Naive B cell (primary cell): ENCODE data around the gene PDCD2L. TPM values are rescaled to one million over a fixed set of nuclear protein-coding genes. Genes with fewer than 3 reads are reported as not detected.
"Not testable (repeated sequence)": the region's sequence is repeated elsewhere in the genome, so short reads cannot be mapped to it uniquely, and the experiment has no call there.

ENCODE experiments used
- ATAC-seq, 2 donors: fragments of 150-1000 bp; cut with Tn5 transposase; 2 replicates each; pipeline ENCODE4 v1.10.0; 2021; ENCODE audit warnings: low read depth in 2 of 2, mild to moderate bottlenecking in 2 of 2, moderate library complexity in 2 of 2
- DNase-seq: peaks from one replicate; pipeline ENCODE4 v3.0.0; 2022
- H3K27ac Mint-ChIP-seq, 6 donors: one replicate each; pipeline ENCODE4 v1.8.0; 2020 to 2022; ENCODE audit warnings: mild to moderate bottlenecking in 6 of 6, mixed read lengths in 6 of 6, moderate library complexity in 5 of 6, inconsistent platforms in 2 of 6
- H3K27me3 Mint-ChIP-seq, 3 donors: one replicate each; pipeline ENCODE4 v1.8.0; 2021 to 2022; ENCODE audit warnings: mixed read lengths in 3 of 3, mild to moderate bottlenecking in 1 of 3
- H3K36me3 Mint-ChIP-seq, 2 donors: one replicate each; pipeline ENCODE4 v1.8.0; 2020 to 2022; ENCODE audit warnings: mixed read lengths in 2 of 2, inconsistent platforms in 1 of 2, mild to moderate bottlenecking in 1 of 2
- H3K4me1 Mint-ChIP-seq, 3 donors: one replicate each; pipeline ENCODE4 v1.8.0; 2020 to 2022; ENCODE audit warnings: mixed read lengths in 3 of 3, inconsistent platforms in 1 of 3, mild to moderate bottlenecking in 1 of 3, moderate library complexity in 1 of 3
- H3K4me3 Mint-ChIP-seq, 8 donors: one replicate each; pipeline ENCODE4 v1.8.0; 2020 to 2022; ENCODE audit warnings: mild to moderate bottlenecking in 8 of 8, mixed read lengths in 8 of 8, moderate library complexity in 8 of 8, inconsistent platforms in 2 of 8
- H3K9me3 Mint-ChIP-seq, 7 donors: one replicate each; pipeline ENCODE4 v1.8.0; 2020 to 2022; ENCODE audit warnings: mixed read lengths in 7 of 7, mild to moderate bottlenecking in 5 of 7, inconsistent platforms in 2 of 7, moderate library complexity in 1 of 7
- polyA plus RNA-seq, 6 donors: library from polyadenylated mRNA; unstranded; fragments of 300-500 nt; fragmentation: Illumina TruSeq; gene quantifications; one replicate each; pipeline ENCODE4 v1.2.3, GENCODE V29; 2021; ENCODE audit warnings: low read depth in 6 of 6

PDCD2L gene
- polyA plus RNA-seq, 6 donors from 2014 or later = 4.7 to 20.9 (median 16.3) TPM

GRCh38 chr19:34452723-34453122, 48.5 kb downstream of the PDCD2L start:
- no peak overlapping the region for H3K27ac Mint-ChIP-seq
- H3K9me3 Mint-ChIP-seq = no peaks in the 10 kb centered on the region

GRCh38 chr19:34454091-34454490, 49.9 kb downstream of the PDCD2L start:
- Mint-ChIP-seq H3K4me1 (peaks cover 0 to 3% (median 0%) of the 10 kb centered on the region in 3 donors), H3K4me3 (no peak overlapping the region), H3K27me3 (no peaks in the 10 kb centered on the region), H3K36me3 (peaks cover 29 to 31% of the 10 kb centered on the region in 2 donors), H3K27ac (no peak overlapping the region), H3K9me3 (no peaks in the 10 kb centered on the region)
- DNase-seq = no peak
- no peak for ATAC-seq

More at GRCh38 chr19:34452723-34453122, 48.5 kb downstream of the PDCD2L start:
- DNase-seq (no peak), ATAC-seq (no peak)
- H3K4me1 Mint-ChIP-seq = no peaks in the 10 kb centered on the region
- peaks cover 23 to 24% of the 10 kb centered on the region in 2 donors for H3K36me3 Mint-ChIP-seq
- no peak overlapping the region for H3K4me3 Mint-ChIP-seq
- H3K27me3 Mint-ChIP-seq = no peaks in the 10 kb centered on the region

GRCh38 chr19:34454685-34455084, 50.5 kb downstream of the PDCD2L start:
- ATAC-seq = no peak
- H3K36me3 Mint-ChIP-seq = peaks cover 25 to 37% of the 10 kb centered on the region in 2 donors
- peaks cover 0 to 6% (median 3%) of the 10 kb centered on the region in 3 donors for H3K4me1 Mint-ChIP-seq
- no peaks in the 10 kb centered on the region for H3K27me3 Mint-ChIP-seq
- no peak for DNase-seq
- H3K9me3 Mint-ChIP-seq = no peaks in the 10 kb centered on the region
- no peak overlapping the region for H3K27ac Mint-ChIP-seq
- no peak overlapping the region for H3K4me3 Mint-ChIP-seq

GRCh38 chr19:34455783-34456480, 51.7 kb downstream of the PDCD2L start:
- H3K4me1 Mint-ChIP-seq, H3K27me3 Mint-ChIP-seq, DNase-seq, H3K9me3 Mint-ChIP-seq, ATAC-seq, H3K4me3 Mint-ChIP-seq: not testable (repeated sequence)
- Mint-ChIP-seq H3K27ac (peak overlapping the region in 1 of 6 donors; percentile 36), H3K36me3 (peaks cover 29 to 40% of the 10 kb centered on the region in 2 donors)

- Mint-ChIP-seq H3K9me3 (no peaks in the 10 kb centered on the region), H3K4me1 (peaks cover 0 to 19% (median 7%) of the 10 kb centered on the region in 3 donors), H3K27ac (no peak overlapping the region), H3K27me3 (no peaks in the 10 kb centered on the region), H3K36me3 (peaks cover 44 to 48% of the 10 kb centered on the region in 2 donors), H3K4me3 (no peak overlapping the region)
- DNase-seq = no peak
- no peak for ATAC-seq
Observed at GRCh38 chr19:34457446-34457845, 53.2 kb downstream of the PDCD2L start.

GRCh38 chr19:34458677-34459076, 54.5 kb downstream of the PDCD2L start:
- DNase-seq (no peak), ATAC-seq (no peak)
- peaks cover 0 to 19% (median 7%) of the 10 kb centered on the region in 3 donors for H3K4me1 Mint-ChIP-seq
- no peaks in the 10 kb centered on the region for H3K9me3 Mint-ChIP-seq
- H3K36me3 Mint-ChIP-seq = peaks cover 39 to 40% of the 10 kb centered on the region in 2 donors
- no peaks in the 10 kb centered on the region for H3K27me3 Mint-ChIP-seq
- no peak overlapping the region for H3K27ac Mint-ChIP-seq
- no peak overlapping the region for H3K4me3 Mint-ChIP-seq

GRCh38 chr19:34459614-34460013, 55.4 kb downstream of the PDCD2L start:
- H3K36me3 Mint-ChIP-seq = peaks cover 38 to 40% of the 10 kb centered on the region in 2 donors
- peaks cover 0 to 19% (median 7%) of the 10 kb centered on the region in 3 donors for H3K4me1 Mint-ChIP-seq
- H3K9me3 Mint-ChIP-seq = no peaks in the 10 kb centered on the region
- no peak for DNase-seq
- ATAC-seq = no peak
- no peaks in the 10 kb centered on the region for H3K27me3 Mint-ChIP-seq
- no peak overlapping the region for H3K4me3 Mint-ChIP-seq
- H3K27ac Mint-ChIP-seq = peak overlapping the region in 2 of 6 donors; percentile 36 to 71

- Mint-ChIP-seq H3K27me3 (no peaks in the 10 kb centered on the region), H3K36me3 (peaks cover 33 to 40% of the 10 kb centered on the region in 2 donors), H3K4me1 (peaks cover 0 to 19% (median 7%) of the 10 kb centered on the region in 3 donors), H3K9me3 (no peaks in the 10 kb centered on the region), H3K27ac (peak overlapping the region in 4 of 6 donors; percentile 7 to 66 (median 41)), H3K4me3 (no peak overlapping the region)
- no peak for ATAC-seq
- DNase-seq = no peak
Observed at GRCh38 chr19:34461375-34462100, 57.3 kb downstream of the PDCD2L start.

GRCh38 chr19:34464785-34465184, 60.6 kb downstream of the PDCD2L start:
- not testable (repeated sequence) for H3K4me3 Mint-ChIP-seq, H3K27me3 Mint-ChIP-seq
- peaks cover 20 to 33% of the 10 kb centered on the region in 2 donors for H3K36me3 Mint-ChIP-seq

GRCh38 chr19:34468409-34468808, 64.2 kb downstream of the PDCD2L start:
- Mint-ChIP-seq H3K27ac (peak overlapping the region in 1 of 6 donors; percentile 39), H3K9me3 (no peaks in the 10 kb centered on the region), H3K36me3 (peaks cover 10 to 23% of the 10 kb centered on the region in 2 donors), H3K4me1 (no peaks in the 10 kb centered on the region), H3K27me3 (no peaks in the 10 kb centered on the region), H3K4me3 (no peak overlapping the region)
- no peak for ATAC-seq
- DNase-seq = no peak

More at GRCh38 chr19:34464785-34465184, 60.6 kb downstream of the PDCD2L start:
- H3K27ac Mint-ChIP-seq, H3K9me3 Mint-ChIP-seq, DNase-seq, ATAC-seq: not testable (repeated sequence)
- peaks cover 0 to 12% (median 4%) of the 10 kb centered on the region in 3 donors for H3K4me1 Mint-ChIP-seq

GRCh38 chr19:34469026-34469425, 64.8 kb downstream of the PDCD2L start:
- not testable (repeated sequence) for H3K4me3 Mint-ChIP-seq, H3K9me3 Mint-ChIP-seq, DNase-seq, H3K4me1 Mint-ChIP-seq, H3K27me3 Mint-ChIP-seq, ATAC-seq
- peaks cover 10 to 23% of the 10 kb centered on the region in 2 donors for H3K36me3 Mint-ChIP-seq
- peak overlapping the region in 2 of 6 donors; percentile 22 to 37 for H3K27ac Mint-ChIP-seq

- Mint-ChIP-seq H3K9me3 (no peaks in the 10 kb centered on the region), H3K27me3 (no peaks in the 10 kb centered on the region), H3K4me1 (no peaks in the 10 kb centered on the region), H3K36me3 (peaks cover 10 to 23% of the 10 kb centered on the region in 2 donors), H3K4me3 (no peak overlapping the region), H3K27ac (peak overlapping the region in 4 of 6 donors; percentile 13 to 80 (median 41))
- ATAC-seq = no peak
- DNase-seq = no peak
Observed at GRCh38 chr19:34471906-34472700, 67.9 kb downstream of the PDCD2L start.
